RKO (cell line): Measurements from ENCODE around the gene MYCBPAP.
"Not testable (repeated sequence)": the region's sequence is repeated elsewhere in the genome, so short reads cannot be mapped to it uniquely, and the experiment has no call there.

Experiments
- DNase-seq: peaks from one replicate; pipeline ENCODE4 v3.0.0-alpha.2; 2016; ENCODE audit warnings: low spot score

The MYCBPAP gene

DNA sequence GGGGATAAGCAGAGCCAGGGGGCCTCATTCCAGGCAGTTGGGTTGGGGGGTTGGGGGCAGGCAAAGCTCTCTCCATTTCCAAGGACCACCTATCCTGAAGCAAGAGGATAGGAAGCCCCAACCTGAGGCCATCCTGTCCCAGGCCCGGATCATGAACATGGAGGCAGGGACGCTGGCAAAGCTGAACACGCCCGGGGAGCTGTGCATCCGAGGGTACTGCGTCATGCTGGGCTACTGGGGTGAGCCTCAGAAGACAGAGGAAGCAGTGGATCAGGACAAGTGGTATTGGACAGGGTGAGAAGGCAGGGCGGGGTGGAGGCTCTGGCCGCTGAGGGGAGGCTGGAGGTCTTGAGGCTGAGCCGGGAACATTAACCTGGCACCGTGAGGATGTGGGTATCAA is 36.0 kb upstream of the MYCBPAP start:
- no peak for DNase-seq

DNA sequence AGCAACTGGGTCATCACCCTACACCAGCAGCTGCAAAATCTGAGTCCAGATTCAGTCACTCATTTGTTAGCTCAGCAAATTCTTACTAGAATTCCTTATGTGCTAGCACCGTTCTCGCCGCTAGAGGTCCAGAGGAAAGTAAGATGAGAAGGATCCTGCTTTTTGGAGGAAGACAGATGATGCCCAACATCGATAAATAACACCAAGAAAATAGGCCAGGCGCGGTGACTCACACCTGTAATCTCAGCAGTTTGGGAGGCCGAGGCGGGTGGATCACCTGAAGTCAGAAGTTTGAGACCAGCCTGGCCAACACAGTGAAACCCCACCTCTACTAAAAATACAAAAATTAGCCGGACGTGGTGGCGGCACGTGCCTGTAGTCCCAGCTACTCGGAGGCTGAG is 35.5 kb upstream of the MYCBPAP start:
- DNase-seq: not testable (repeated sequence)

- DNase-seq: no peak
These were observed 34.3 kb upstream of the MYCBPAP start for GRCh38 chr17:50473901-50474300.

DNA sequence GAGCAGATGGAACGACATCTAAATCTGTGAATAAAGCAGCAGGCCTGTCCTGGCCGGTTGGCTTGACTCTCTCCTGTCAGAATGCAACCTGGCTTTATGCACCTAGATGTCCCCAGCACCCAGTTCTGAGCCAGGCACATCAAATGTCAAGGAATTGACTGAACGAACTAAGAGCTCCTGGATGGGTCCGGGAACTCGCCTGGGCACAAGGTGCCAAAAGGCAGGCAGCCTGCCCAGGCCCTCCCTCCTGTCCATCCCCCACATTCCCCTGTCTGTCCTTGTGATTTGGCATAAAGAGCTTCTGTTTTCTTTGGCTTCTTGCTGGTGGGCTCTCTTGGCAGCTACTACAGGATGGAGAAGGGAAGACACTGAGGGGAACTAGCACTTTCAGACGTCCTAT is 33.7 kb upstream of the MYCBPAP start:
- no peak for DNase-seq

DNA sequence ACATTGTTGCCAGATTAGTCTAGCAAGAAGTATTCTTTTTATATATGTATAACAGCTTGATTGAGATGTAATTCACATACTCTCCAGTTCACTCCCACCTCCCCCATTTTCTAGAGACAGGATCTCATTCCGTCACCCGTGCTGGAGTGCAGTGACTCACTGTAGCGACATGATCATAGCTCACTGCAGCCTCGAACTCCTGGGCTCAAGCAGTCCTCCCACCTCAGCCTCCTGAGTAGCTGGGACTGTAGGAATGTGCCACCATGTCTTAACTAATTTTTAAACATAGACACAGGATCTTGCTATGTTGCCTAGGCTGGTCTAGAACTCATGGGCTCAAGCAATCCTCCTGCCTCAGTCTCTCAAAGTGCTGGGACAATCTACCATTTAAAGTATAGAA is 32.9 kb upstream of the MYCBPAP start:
- no peak for DNase-seq

DNA sequence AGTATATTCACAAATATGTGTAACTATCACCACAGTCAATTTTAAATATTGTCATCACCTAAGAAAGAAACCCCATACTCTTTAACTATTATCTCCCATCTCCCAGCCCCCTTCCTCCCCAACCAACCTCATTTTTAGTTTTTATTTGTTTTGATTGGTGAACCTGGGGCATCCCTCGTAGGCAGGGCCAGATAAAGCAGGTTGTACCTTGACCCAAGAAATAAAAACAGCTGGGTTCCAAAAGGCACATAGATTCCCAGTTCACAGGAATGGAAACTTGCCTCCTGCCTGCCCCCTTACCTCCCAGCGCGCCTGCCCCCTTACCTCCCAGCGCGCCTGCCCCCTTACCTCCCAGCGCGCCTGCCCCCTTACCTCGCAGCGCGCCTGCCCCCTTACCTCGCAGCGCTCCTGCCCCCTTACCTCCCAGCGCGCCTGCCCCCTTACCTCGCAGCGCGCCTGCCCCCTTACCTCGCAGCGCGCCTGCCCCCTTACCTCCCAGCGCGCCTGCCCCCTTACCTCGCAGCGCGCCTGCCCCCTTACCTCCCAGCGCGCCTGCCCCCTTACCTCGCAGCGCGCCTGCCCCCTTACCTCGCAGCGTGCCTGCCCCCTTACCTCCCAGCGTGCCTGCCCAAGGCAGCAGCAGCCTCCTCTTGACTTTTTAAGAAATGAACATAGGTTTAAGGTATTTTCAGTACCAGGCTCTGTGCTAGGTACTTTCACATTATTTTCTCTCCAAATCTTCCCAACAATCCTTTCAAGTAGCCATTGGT is 32.3 kb upstream of the MYCBPAP start:
- not testable (repeated sequence) for DNase-seq

DNA sequence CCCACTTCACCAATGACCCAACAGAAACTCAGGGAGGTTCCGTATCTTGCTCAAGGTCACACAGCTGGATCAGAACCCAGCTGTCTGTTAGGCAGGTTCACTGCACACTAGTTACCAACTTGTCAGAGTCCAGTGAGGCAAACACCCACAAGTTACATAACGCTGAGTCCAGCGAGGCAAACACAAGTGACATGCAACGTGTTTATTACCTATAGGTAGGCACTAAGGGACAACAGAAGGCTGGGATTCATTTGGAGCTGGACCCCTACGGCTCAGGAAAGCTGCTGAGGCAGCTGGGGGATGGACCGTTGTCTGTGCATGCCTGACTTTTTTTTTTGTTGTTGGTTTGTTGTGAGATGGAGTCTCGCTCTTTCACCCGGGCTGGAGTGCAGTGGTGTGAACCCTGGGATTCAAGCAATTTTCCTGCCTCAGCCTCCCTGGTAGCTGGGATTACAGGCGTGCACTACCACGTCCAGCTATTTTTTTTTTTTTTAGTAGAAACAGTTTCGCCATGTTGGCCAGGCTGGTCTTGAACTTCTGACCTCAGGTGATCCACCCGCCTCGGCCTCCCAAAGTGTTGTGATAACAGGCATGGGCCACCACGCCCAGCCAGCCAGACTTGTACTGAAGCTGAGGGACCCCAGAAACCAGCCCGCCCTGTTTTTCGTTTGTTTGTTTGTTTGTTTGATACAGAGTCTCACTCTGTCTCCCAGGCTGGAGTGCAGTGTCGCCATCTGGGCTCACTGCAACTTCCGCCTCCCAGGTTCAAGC is 31.5 kb upstream of the MYCBPAP start:
- DNase-seq: no peak

- DNase-seq: peak; percentile 24
These were observed 30.3 kb upstream of the MYCBPAP start for GRCh38 chr17:50477976-50478375.

- DNase-seq: peak; percentile 90
These were observed 29.6 kb upstream of the MYCBPAP start, which contains the start of gene RSAD1 for GRCh38 chr17:50478391-50479381. RSAD1 (plus strand) TSS chr17:50478860; CDS start chr17:50478885, 25 bp downstream.

GRCh38 chr17:50479522-50480141 is 28.6 kb upstream of the MYCBPAP start:
- DNase-seq: peak; percentile 95

DNA sequence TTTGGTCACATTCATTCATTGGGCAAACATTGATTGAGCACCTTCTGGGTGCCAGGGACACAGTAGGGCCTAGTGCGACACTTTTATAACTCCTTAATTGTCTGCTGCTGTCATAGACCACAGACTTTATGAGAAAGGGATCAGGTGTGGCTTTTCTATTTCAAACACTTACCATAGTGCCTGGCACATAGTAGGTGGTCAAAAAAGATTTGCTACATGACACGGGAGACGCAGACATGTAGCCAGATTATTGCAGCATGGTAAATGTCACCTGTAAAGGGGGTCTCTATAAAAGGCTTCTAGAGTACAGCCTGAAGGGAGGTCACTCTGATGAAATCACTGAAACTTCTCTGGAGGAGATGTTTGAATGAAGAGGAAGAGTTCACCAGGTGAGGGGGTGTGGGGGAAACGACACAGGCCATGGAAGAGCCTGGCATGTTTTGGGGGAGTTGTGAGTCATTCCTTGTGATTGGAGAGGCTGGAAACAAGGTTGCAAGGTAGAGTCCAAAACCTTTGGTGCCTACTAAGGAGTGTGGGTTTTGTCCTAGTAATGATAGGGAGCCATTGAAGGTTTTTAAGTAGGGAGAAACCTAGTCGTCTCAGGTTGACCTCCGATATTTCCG is 28.0 kb upstream of the MYCBPAP start:
- DNase-seq: no peak

- DNase-seq: peak; percentile 88
These were observed 27.3 kb upstream of the MYCBPAP start for GRCh38 chr17:50480854-50481490.

DNA sequence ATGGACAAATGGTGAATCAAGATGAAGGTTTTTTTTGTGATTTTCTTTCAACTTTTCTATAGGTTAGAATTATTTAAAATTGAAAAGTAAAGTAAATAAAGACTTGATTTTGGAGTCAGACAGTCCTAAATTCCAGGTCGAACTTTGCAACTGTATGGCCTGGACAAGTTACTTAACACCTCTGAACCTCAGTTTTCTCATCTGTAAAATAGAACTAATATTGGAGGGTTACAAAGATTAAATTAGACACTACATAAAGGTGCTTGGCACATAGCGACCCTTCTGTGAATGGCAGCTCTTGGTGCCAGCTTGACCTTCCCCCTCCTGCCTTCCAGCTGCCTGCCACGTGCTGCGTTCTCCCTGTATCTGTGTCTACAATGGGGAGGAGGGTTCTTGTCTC is 26.6 kb upstream of the MYCBPAP start:
- DNase-seq: no peak

DNA sequence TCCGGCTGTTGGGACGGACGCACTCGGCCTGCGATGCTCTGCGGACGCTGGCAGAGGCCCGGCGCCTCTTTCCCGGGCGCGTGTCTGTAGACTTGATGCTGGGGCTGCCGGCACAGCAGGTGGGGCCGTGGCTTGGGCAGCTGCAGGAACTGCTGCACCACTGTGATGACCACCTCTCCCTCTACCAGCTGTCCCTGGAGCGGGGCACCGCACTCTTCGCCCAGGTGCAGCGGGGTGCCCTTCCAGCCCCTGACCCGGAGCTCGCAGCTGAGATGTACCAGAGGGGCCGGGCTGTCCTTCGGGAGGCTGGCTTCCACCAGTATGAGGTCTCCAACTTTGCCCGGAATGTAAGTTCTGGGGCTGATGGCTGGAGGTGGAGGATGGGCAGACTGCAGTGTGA is 26.1 kb upstream of the MYCBPAP start:
- DNase-seq: no peak

DNA sequence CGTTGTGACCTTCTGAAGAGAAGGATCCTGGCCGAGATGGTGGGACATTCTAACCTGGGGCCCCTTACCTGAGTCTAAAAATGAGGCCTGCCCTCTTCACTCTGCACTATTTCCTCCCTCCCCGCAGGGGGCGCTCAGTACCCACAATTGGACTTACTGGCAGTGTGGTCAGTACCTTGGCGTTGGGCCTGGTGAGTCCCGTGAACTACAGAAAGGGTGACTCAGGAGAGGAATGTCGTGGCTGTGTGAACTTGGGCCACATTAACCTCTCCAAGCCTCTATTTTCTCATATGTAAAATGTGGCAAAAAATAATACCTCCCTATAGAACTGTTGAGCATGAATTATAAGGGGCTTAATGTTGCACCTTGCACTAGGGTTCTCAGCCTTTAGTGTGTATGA is 25.7 kb upstream of the MYCBPAP start:
- DNase-seq: peak; percentile 97

- DNase-seq: no peak
These were observed 25.0 kb upstream of the MYCBPAP start for GRCh38 chr17:50483266-50483665.

DNA sequence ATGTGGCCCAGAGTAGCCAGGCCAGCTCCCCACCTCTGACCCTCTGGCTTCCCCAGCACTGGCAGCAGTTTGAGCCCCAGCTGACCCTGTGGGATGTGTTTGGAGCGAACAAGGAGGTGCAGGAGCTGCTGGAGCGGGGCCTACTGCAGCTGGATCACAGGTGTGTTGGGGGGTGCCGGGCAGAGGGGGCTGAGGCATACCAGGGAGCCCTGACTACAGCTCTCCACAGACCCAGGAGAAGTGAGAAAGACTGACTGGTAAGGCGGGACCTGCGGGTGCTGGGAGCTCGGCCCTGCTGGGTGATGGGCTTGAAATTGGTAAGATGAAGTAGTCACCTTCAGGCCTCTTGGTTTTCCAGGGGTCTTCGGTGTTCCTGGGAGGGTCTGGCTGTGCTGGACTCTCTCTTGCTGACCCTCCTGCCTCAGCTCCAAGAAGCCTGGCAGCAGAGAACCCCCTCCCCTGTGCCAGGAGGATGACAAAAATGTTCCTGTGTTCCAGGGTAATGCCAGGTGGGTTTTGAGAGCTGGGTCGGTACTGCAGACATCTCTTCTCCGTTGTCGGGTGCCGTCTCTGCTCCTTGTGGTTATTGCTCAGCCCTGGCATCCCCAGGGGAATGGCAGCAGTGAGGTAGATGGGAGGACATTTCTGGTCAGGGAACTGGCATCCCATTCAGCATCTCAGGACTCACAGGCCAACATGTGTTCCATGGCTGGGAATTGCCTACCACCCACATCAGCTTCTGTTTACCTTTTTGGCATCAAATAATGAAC is 23.7 kb upstream of the MYCBPAP start:
- DNase-seq: no peak

GRCh38 chr17:50487213-50488096 is 20.8 kb upstream of the MYCBPAP start:
- DNase-seq: peak; percentile 66

DNA sequence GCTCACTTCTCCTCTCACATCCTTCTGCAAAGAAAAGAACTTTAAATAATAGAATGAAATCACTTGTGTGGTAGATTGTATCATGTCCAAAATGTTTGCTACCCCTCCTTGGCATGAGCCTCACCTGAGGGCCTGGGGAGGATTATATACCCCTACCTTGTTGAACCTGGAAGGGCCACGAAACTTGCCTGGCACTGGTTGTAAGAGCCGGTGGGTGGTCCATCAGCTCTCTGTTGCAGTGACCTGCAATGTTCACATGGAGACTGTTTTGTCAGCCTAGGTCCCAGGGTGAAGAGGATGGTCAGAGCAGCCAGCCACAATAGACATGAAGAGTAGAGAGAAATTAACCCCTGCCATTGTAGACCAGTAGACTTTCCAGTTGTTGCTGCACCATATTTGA is 19.4 kb upstream of the MYCBPAP start:
- DNase-seq: no peak
